Ascending aorta (tissue), 2 donors: ENCODE data around the gene DDX20. TPM values are rescaled to one million over a fixed set of nuclear protein-coding genes. Genes with fewer than 3 reads are reported as not detected.

ENCODE experiments used
- DNase-seq, 2 donors: peaks; one replicate each; pipeline ENCODE4 v3.0.0-alpha.2; 2019; ENCODE audit warnings: low spot score in 2 of 2
- H3K27ac ChIP-seq, 2 donors: fragments of 200-600 bp; sonication (generic); one replicate each; pipeline ENCODE4 v1.5.1; 2016 to 2017; ENCODE audit warnings: mild to moderate bottlenecking in 1 of 2
- H3K27me3 ChIP-seq: fragments of 200-600 bp; sonication (generic); one replicate; pipeline ENCODE4 v1.5.1; 2017
- H3K36me3 ChIP-seq, 2 donors: fragments of 200-600 bp; sonication (generic); one replicate each; pipeline ENCODE4 v1.5.1; 2016
- H3K4me1 ChIP-seq, 2 donors: fragments of 200-600 bp; sonication (generic); one replicate each; pipeline ENCODE4 v1.5.1; 2016 to 2017; ENCODE audit warnings: mild to moderate bottlenecking in 1 of 2
- H3K4me3 ChIP-seq, 2 donors: fragments of 200-600 bp; sonication (generic); one replicate each; pipeline ENCODE4 v1.5.1; 2016 to 2017; ENCODE audit warnings: mild to moderate bottlenecking in 1 of 2
- H3K9me3 ChIP-seq, 2 donors: fragments of 200-600 bp; sonication (generic); one replicate each; pipeline ENCODE4 v1.5.1; 2016
- intact Hi-C: fragments of 100-400 bp; cut with DNase I; formaldehyde crosslinking; loops from one replicate; pipeline ENCODE4 v1.15.1; 2023
- total RNA-seq: library from RNA; depleted of rRNA; stranded (reverse); fragments of >200 nt; gene quantifications from one replicate; pipeline ENCODE4 v1.1.0, GENCODE V29; 2016
- TF ChIP-seq, protein P1 (sequence below), 3 experiments: fragments of 200-600 bp in 2 of 3; fragments of 450-650 bp in 1 of 3; sonication (generic) in 2 of 3; IDR thresholded peaks; one replicate each; pipeline ENCODE4 v1.5.1; 2016 to 2019; ENCODE audit warnings: antibody characterized with exemption in 3 of 3, mild to moderate bottlenecking in 1 of 3, moderate library complexity in 1 of 3

DDX20 gene, protein sequence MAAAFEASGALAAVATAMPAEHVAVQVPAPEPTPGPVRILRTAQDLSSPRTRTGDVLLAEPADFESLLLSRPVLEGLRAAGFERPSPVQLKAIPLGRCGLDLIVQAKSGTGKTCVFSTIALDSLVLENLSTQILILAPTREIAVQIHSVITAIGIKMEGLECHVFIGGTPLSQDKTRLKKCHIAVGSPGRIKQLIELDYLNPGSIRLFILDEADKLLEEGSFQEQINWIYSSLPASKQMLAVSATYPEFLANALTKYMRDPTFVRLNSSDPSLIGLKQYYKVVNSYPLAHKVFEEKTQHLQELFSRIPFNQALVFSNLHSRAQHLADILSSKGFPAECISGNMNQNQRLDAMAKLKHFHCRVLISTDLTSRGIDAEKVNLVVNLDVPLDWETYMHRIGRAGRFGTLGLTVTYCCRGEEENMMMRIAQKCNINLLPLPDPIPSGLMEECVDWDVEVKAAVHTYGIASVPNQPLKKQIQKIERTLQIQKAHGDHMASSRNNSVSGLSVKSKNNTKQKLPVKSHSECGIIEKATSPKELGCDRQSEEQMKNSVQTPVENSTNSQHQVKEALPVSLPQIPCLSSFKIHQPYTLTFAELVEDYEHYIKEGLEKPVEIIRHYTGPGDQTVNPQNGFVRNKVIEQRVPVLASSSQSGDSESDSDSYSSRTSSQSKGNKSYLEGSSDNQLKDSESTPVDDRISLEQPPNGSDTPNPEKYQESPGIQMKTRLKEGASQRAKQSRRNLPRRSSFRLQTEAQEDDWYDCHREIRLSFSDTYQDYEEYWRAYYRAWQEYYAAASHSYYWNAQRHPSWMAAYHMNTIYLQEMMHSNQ
- total RNA-seq: 11.3 TPM

DNA sequence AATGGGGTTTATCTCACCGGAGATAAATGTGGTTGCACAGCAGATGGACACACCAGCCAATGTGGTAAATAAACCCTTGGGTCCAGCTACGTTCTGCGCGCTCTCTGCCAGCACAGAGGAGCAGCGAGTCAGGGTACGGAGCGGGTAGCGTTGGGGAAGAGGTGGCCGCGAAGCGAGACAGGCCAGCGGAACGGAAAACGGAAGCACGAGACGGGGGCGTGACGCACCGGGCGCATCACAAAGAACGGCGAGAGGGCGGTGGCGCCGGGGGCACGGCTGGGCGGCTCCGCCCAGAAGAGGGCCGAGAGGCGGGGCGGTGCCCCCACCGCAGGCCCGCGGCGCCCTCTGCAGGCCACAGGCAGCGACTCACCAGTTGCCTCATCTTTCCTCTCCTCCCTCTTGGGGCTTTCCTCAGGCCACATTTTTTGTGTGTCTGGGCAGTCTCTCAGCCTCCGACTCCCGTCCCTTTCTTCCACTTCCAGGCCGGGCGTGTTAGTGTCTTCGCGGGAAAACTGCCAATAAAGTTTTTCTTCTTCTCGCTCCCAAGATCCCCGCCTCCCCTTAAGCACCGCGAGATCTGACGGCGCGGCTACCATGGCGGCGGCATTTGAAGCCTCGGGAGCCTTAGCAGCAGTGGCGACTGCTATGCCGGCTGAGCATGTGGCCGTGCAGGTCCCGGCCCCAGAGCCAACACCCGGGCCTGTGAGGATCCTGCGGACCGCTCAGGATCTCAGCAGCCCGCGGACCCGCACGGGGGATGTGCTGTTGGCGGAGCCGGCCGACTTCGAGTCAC, at the start of gene DDX20:
DDX20 (plus strand) TSS at position 571 of the 793 bp plus-strand sequence; CDS start at position 595, 24 bp downstream.
- Histone ChIP-seq H3K9me3 (no peaks in the 10 kb centered on the region), H3K27me3 (no peaks in the 10 kb centered on the region), H3K4me1 (peaks cover 0 to 16% of the 10 kb centered on the region in 2 donors), H3K36me3 (peaks cover under 1 to 8% of the 10 kb centered on the region in 2 donors), H3K27ac (peak within 1 kb of the TSS; percentile 90 to 95), H3K4me3 (peak within 1 kb of the TSS; percentile 80 to 96)
- intact Hi-C loops: loop anchor here (1.0 to 10.0 kb wide), 8 partner anchors 16 to 789 kb away; partner anchors contain the start of genes ATP5PB, CEPT1, DRAM2 and INKA2
- TF ChIP-seq, protein P1, sequence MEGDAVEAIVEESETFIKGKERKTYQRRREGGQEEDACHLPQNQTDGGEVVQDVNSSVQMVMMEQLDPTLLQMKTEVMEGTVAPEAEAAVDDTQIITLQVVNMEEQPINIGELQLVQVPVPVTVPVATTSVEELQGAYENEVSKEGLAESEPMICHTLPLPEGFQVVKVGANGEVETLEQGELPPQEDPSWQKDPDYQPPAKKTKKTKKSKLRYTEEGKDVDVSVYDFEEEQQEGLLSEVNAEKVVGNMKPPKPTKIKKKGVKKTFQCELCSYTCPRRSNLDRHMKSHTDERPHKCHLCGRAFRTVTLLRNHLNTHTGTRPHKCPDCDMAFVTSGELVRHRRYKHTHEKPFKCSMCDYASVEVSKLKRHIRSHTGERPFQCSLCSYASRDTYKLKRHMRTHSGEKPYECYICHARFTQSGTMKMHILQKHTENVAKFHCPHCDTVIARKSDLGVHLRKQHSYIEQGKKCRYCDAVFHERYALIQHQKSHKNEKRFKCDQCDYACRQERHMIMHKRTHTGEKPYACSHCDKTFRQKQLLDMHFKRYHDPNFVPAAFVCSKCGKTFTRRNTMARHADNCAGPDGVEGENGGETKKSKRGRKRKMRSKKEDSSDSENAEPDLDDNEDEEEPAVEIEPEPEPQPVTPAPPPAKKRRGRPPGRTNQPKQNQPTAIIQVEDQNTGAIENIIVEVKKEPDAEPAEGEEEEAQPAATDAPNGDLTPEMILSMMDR (IDR thresholded peaks at IDR 0.05): peak; percentile 92 to 98 (median 92)
- peak; percentile 65 to 95 for DNase-seq

DNA sequence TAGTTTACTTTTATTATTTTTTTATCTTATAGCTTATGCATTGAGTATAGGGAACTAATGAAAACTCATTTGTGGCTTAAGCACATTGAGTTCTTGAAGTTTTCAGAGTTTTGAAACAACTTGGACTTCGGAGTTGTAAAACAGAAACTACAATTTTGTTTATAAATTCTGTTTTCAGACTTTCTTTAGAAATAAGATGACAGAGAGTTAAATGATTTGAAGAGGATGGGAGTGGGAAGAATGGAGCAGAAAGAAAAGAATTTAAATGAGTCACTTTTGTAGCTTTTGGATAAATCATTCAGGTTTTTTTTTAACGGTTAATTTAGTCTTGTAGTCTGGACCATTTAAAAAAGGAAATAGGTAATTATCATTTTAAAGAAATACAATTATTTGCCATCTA, 48.8 kb upstream of the DDX20 start:
- no peaks in the 10 kb centered on the region for H3K9me3 ChIP-seq
- H3K27ac ChIP-seq: no peak overlapping the region
- TF ChIP-seq, protein P1 (IDR thresholded peaks at IDR 0.05): no peak
- intact Hi-C loops: no loop called here
- peaks cover 17 to 73% of the 10 kb centered on the region in 2 donors for H3K36me3 ChIP-seq
- H3K4me1 ChIP-seq: no peaks in the 10 kb centered on the region
- DNase-seq: no peak
- H3K4me3 ChIP-seq: no peak overlapping the region
- H3K27me3 ChIP-seq: no peaks in the 10 kb centered on the region

DNA sequence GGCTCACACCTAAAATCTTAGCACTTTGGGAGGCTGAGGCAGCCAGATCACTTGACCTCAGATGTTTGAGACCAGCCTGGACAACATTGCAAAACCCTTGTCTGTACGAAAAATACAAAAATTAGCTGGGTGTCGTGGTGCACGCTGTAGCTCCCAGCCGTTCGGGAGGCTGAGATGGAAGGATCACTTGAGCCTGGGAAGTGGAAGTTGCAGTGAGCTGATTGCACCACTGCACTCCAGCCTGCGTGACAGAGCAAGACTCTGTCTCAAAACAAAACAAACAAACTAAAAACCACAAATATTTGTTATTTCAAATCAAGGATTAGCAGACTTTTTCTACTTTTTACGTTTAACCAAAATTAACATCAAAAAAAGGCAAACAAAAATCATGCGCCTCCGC, 47.8 kb upstream of the DDX20 start:
- TF ChIP-seq, protein P1 (IDR thresholded peaks at IDR 0.05): no peak
- intact Hi-C loops: no loop called here
- Histone ChIP-seq H3K27ac (no peak overlapping the region), H3K4me3 (no peak overlapping the region), H3K4me1 (no peaks in the 10 kb centered on the region), H3K27me3 (no peaks in the 10 kb centered on the region), H3K36me3 (peaks cover 11 to 69% of the 10 kb centered on the region in 2 donors), H3K9me3 (no peaks in the 10 kb centered on the region)
- no peak for DNase-seq

DNA sequence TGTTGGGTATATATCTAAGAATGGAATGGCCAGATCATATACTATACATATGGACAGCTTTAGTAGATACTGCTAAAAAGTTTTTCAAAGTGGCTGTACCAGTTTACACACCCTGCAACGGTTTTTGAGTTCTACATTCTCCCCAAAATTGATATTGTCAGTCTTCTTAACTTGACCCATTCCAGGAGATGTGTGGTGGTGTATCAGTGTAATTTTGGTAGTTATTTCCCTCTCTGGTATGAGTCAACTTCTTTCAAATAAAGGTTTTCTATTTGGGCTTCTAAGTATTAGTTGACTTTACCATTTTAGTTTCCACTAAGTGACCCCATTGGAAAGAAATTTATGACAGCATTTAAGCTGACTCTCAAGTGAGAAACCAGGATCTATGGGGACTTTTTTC, 45.7 kb upstream of the DDX20 start:
- H3K27ac ChIP-seq: no peak overlapping the region
- no peaks in the 10 kb centered on the region for H3K9me3 ChIP-seq
- H3K36me3 ChIP-seq: peaks cover 3 to 52% of the 10 kb centered on the region in 2 donors
- H3K27me3 ChIP-seq: no peaks in the 10 kb centered on the region
- TF ChIP-seq, protein P1 (IDR thresholded peaks at IDR 0.05): no peak
- no peak overlapping the region for H3K4me3 ChIP-seq
- intact Hi-C loops: loop anchor here (5.0 kb wide), 2 partner anchors 203 to 228 kb away; no protein-coding TSS in a partner anchor
- no peak for DNase-seq
- H3K4me1 ChIP-seq: no peaks in the 10 kb centered on the region

DNA sequence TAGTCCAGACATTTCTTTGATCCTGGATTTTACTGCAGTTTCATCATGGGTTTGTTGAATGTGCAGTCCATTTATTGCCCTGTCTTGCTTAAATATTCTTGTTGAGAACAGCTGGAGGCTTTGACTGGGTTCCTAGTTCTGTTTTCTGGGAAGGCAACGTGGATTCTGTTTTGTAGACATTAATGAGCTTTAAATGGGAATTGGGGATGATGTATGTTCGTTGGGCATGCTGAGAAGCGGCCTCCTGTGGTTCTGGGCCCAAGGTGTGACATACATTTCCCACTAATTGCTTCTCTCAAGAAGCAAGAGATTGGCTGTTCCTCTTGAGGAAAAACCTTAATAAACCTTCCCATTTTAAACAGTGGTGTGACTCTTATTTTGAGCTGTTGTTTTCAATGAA, 39.4 kb upstream of the DDX20 start:
- TF ChIP-seq, protein P1 (IDR thresholded peaks at IDR 0.05): no peak
- no peaks in the 10 kb centered on the region for H3K9me3 ChIP-seq
- no peaks in the 10 kb centered on the region for H3K27me3 ChIP-seq
- H3K27ac ChIP-seq: no peak overlapping the region
- H3K4me3 ChIP-seq: no peak overlapping the region
- H3K4me1 ChIP-seq: peaks cover 0 to 4% of the 10 kb centered on the region in 2 donors
- intact Hi-C loops: loop anchor here (2.0 kb wide), 1 partner anchor 22 kb away; the partner anchor contains the start of gene INKA2
- H3K36me3 ChIP-seq: peaks cover 0 to 21% of the 10 kb centered on the region in 2 donors
- DNase-seq: no peak
